Measurements from ENCODE around the gene AP1B1.

Gene AP1B1

GRCh38 chr22:29290061-29290460 is 98.3 kb downstream of the AP1B1 start:
- DNase-seq: no peak

GRCh38 chr22:29288837-29289236 is 99.5 kb downstream of the AP1B1 start:
- no peak for DNase-seq

- DNase-seq: no peak
Observed at GRCh38 chr22:29284196-29284595, 104.2 kb downstream of the AP1B1 start.

GRCh38 chr22:29277927-29278326 is 110.4 kb downstream of the AP1B1 start:
- no peak for DNase-seq
